GM21786 (cell line): ENCODE measurements around the gene ZFX.
A peak's percentile ranks its signal among the peaks of the same experiment; 100 is the strongest.
"Not testable (repeated sequence)": the region's sequence is repeated elsewhere in the genome, so short reads cannot be mapped to it uniquely, and the experiment has no call there.

Experiments used
- ATAC-seq: cut with Tn5 transposase; IDR thresholded peaks from one replicate; pipeline ENCODE4 v1.9.1; 2021; ENCODE audit not compliant: unreplicated experiment

ZFX gene

DNA sequence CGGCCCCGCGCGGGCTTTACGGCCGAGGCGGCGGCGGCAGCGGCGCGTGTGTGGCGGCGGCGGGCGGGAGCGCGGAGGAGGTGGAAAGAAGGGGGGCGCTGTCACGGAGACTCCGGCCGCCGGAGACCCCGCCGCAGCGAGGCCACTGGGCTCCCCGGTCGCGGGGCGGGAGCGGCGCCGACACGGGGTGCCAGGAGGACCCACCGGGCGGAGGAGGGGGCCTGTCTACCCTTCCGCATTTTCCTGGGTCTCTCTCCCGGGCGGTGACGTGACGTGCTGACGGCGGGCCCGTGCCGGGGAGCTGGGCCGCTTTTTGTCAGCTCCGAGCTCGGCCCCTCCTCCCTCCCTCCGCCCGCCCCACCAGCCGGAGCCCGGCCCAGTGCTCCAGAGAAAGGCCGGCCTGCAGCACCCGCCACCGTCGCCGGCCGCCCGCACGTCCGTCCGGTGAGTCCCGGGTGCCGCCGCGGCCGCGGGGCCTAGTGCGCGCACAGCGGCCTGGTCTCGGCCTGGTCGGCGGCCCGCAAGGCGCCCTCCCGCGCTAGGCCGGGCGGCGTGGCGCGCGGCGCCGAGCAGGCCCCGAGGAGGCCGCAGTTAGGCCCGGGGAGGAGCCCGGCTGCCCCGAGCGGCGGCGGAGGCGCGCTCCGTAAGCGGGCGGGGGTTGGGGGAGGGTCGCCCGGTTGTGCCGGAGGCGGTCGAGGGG is at the start of gene ZFX:
Gene ZFX, plus strand, starts transcription at position 379 of the 700 bp plus-strand sequence. CDS start 23,014 bp downstream, outside the sequence.
- peak; percentile 38 for ATAC-seq

DNA sequence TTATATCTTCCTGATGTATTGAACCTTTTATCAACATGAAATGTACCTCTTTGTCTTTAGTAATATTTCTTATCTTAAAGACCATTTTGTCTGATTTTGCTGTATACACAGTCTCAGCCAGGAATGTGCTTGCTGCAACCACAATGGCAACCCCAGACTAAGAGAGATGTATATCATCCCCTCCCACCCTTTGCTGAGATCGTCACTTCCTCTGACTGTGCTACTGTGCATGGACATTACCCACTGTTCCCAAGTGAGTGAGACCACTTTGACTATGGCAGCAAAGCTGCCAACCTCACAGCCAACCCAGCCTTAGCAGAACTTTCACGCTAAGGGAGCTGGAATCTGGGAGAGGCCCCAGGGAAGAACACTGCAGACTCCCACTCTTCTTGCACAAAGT is 48.8 kb upstream of the ZFX start:
- ATAC-seq: no peak

GRCh38 chrX:24110069-24110468 is 39.5 kb upstream of the ZFX start:
- ATAC-seq: no peak

DNA sequence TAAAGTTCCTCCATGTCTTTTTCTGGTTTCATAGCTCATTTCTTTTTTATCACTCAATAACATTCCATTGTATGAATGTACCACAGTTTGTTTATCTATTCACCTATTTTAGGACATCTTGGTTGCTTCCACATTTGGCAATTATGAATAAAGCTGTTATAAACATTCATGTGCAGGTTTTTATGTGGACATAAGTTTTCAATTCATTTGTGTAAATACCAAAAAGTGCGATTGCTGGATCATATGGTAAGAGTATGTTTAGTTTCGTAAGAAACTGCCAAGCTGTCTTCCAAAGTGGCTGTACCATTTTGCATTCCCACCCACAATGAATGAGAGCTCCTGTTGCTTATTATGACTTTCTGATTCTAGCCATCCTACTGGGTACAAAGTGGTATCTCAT is 36.3 kb upstream of the ZFX start:
- ATAC-seq: no peak

DNA sequence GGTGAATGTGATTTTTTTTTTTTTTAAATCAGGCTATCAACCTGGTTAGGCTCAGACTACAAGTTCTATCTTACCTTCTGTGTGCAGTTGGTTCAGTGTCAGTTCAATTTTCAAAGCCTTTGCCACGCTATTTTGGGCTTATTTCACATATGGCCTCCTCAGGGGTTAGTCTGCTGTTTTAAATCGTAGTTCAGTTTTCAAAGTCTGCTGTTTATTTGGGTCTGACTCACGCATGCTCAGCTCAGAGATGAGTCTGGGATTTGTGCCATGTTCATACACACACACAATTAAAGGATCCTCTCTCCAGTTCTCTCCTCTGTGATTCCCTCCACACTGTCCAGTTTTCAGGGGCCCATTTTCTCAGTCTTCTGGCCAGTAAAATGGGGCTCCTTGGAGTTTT is 32.3 kb upstream of the ZFX start:
- ATAC-seq: no peak

DNA sequence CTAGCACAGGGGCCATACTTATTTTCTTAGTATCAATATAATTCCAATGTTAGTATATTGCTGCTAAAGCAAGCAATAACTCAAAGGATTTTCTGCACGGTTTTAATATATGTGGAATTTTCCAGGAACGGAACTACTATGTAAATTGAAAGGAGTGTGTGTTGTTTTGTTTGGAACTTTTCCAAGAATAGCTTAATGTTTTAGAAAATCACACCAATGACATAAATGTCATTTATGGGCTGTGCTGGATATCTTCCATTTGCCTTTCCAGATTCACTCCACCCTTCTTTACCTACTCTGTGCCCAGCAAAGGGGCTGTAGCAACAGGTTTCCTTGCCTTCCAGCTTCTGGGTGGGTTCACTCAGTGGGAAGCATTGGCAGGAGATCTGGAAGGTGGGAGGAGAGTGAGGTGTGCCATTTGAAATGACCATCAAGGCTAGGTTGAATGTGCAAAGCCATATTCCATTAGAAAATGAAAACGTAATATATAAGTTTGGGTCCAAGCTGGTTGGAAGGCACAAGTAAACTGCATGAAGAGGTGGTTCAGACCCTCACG is 25.2 kb upstream of the ZFX start:
- no peak for ATAC-seq

- no peak for ATAC-seq
These were observed 24.4 kb upstream of the ZFX start for GRCh38 chrX:24125028-24125612.

DNA sequence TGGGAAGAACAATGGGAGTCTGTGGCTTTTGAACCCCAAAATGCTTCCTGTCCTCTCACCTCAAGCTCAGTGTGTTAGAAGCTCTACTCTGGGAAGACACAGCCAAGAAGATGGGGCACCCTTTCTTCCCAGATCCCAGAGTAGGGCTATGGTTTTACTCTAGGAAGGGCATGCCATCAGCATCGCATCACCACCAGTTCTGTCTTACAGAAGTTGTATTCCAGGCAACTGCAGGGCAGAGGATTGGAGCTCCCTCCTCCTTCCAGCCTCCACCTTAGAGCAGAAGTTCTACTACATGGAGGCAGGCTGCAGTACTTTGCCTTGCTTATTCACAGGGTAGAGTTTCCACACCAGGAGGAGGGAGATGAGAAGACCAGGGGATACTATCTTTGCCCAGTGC is 18.1 kb upstream of the ZFX start:
- no peak for ATAC-seq

GRCh38 chrX:24133312-24133711 is 16.2 kb upstream of the ZFX start:
- no peak for ATAC-seq

DNA sequence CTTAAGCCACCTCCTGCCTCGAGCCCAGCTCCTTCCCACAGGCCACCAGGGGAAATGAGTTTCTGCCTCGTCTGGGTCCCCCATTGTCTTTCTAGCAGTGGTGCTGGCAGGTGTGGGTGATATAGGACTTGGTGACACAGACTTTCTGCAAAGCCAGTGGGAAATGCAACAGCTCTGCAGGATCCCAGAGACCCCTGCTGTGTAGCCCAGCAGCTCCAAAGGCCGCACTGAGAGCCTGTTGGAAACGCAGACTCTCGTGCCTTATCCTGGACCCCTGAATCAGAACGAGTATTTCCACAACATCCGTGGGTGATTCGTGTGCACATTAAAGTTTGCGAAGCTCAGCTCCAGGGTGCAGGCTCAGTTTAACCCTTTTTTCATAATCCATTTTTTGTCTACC is 13.8 kb upstream of the ZFX start:
- ATAC-seq: not testable (repeated sequence)

GRCh38 chrX:24137192-24137591 is 12.3 kb upstream of the ZFX start:
- no peak for ATAC-seq

- not testable (repeated sequence) for ATAC-seq
These were observed 5.5 kb upstream of the ZFX start for GRCh38 chrX:24143982-24144381.

DNA sequence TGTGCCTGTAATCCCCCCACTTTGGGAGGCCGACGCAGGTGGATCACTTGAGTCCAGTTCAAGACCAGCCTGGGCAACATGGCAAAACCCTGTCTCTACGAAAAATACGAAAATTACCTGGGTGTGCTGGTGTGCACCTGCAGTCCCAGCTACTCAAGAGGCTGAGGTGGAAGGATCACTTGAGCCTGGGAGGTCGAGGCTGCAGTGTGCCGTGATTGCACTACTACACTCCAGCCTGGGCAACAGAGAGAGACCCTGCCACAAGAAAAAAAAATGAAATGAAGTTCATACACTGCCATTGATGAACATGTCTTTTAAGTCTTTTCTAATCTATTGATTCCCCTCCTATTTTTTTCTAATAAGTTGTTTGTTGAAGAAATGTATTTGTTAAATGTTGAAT is 5.0 kb upstream of the ZFX start:
- no peak for ATAC-seq

DNA sequence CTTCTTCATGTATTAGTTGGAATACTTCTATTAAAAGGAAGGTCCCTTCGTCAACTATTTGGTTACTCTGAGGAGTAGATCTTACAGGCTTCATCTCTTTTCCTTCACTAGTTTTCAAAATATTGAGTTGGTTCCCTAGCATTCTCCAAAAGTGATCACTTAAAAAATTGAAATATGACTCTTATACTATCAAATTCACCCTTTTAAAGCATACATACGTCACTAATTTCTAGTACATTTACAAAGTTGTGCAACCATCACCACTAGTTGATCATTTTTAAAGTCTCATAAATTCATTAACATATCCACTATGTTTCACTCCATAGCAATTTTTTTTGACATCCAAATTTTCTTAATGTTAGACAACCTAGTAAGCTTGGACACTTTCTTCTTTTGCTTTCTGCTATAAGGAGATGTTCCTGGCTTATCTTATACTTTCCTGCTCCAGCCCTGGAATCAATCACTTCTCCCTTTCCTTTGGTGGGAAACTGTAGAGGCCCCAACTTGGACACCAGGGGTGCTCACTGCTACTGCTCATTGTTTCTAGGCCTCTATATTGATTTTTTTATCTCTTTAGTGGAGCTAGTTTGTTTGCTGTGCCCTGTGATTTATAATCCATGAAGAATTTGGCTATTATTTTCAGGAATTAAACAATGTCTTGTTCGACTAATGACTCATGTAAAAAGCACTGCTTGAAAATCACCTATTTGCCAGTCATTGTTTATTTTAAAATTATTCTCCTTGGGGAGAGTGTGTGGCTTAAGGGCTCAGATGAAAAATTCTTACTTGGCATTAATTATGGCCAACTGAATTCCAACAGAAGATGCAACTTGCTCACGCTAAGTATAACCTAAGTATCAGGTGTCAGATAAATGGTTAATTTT is 4.0 kb upstream of the ZFX start:
- no peak for ATAC-seq

DNA sequence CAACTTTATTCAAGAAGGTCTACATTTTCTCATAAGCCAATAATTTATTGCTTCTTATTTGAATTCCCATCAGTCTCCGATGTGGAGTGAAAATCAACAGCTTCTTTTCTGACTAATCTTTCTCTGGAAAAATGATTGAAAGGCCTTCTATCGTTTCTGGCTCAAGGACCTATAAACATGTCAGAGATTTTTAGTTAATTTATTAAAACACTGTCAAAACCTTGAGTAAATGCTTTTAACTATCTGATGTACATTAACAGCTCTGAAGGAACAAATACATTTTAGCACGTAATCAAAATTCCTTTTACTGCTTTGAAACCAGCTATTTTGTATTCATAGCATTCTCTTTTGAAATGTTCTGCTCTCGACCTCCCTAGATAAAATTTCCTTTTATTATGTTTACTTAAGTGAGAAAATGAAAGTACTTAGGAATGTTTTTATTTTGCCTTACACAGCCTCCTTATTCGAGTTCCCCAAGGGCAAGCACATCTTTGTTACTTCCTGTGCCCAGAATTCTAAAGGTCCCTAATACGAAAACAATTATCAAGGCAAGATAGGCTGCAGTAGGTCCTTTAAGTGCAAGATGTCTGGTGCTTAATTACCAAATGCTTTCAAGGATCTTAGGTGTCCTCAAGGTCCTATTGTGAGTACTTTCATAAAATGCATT is 3.1 kb upstream of the ZFX start:
- no peak for ATAC-seq

DNA sequence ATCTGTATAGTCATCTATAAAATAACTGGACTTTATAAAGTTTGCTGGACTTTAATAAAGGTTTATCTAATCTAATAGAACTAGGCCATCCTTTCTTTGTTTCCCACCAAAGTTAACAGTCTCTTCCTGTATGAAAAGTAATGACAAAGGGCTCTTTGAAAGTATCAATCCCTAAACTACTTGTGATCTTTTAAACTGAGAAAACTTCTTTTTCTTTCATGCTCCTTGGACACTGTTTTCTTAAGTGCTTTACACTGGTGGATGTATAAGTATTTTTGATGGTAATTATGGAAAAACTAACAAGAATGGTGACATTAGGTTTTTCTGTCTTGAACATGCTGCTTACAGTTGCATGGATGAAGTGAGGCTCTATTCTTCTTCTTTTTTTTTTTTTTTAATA is 2.4 kb upstream of the ZFX start:
- no peak for ATAC-seq

- ATAC-seq: no peak
These were observed 1.4 kb upstream of the ZFX start for GRCh38 chrX:24148121-24148520.

DNA sequence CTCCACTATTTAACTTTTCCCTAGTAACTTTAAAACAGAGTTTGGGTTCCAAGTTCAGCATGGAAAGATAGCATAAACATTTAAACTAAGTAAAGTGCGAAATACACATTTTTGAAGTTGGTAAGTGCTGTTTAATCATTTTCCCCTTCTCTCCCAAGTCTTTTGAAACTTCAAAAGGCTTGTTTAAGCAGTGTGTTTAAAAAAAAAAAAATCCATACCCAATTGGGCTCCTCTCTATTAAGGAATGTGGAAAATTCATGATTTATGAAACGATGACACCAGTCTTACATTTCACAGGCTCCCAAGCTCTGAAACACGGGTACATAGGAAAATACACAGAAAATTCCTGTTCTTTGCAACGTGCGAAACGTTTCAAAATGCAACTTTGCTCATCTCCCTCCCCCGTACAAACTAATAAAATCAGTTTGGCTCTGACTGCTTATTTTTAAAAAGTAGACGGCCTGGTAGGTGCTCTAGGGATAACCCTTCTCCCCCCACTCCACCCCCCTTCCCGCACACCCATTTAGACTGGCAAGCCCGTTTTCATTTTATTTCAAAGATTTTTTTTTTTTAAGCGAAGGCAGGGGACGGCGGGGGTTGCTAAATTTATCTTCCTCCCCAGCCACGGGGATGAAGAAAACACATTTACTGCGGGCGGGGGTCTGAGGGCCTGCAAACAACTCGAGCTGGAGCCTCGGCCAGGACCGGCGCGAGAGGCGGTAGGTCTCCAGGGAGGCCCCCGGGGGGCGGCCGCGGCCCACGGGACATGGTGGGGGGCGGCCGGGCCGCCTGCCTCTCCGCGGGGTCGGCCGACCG is 786 bp upstream of the ZFX start:
- peak; percentile 0 for ATAC-seq

GRCh38 chrX:24150051-24150790 is 692 bp downstream of the ZFX start:
- ATAC-seq: peak; percentile 67

GRCh38 chrX:24150898-24151297 is 1.4 kb downstream of the ZFX start:
- ATAC-seq: no peak
